ENCODE measurements around the gene ACAD11.

DNA sequence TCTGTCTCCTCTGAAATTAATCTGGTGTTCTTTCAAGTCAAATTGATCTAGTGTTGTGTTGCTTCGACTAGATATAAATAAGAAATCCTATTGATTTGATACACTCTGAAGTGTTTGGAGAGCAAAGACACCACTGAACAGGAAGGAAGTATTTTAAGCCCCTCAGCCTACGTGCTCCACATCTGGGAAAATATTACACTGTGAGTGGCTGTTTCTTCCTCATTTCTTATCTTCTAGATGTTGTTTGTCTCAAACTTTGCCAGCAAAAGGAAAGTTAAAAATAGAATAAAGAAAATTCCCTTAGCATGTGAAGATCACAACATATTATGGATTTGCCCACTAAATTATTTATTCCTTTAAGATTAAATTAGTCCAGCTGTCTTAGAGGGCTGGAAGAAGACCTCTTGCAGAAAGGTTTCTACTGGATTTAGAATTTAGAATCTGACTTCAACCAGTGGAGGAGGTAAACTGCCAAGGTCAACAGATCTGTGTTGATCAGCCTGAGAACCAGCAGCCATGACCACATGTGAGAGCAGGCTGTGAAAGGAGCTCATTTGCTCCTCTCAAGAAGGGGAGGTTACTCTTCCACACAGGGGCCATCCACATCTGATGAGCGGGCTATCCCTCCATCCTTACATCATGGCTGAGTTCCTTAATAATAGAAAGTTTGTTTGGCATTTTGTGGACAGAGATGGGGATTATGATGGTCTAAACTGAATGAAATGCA is 108.9 kb downstream of the ACAD11 start:
- TF ChIP-seq GATA2 (IDR thresholded peaks at IDR 0.05; ENCODE audit: low read depth, low read length) (no peak), GATA3 (IDR thresholded peaks at IDR 0.05; ENCODE audit: low read depth, low read length) (no peak)

Data from SH-SY5Y (cell line).